HG03066 (cell line): ENCODE measurements around the gene CMKLR1.

Source experiments
- ATAC-seq: cut with Tn5 transposase; IDR thresholded peaks from one replicate; pipeline ENCODE4 v1.9.1; 2021; ENCODE audit warnings: low read depth; ENCODE audit not compliant: unreplicated experiment

Gene CMKLR1

DNA sequence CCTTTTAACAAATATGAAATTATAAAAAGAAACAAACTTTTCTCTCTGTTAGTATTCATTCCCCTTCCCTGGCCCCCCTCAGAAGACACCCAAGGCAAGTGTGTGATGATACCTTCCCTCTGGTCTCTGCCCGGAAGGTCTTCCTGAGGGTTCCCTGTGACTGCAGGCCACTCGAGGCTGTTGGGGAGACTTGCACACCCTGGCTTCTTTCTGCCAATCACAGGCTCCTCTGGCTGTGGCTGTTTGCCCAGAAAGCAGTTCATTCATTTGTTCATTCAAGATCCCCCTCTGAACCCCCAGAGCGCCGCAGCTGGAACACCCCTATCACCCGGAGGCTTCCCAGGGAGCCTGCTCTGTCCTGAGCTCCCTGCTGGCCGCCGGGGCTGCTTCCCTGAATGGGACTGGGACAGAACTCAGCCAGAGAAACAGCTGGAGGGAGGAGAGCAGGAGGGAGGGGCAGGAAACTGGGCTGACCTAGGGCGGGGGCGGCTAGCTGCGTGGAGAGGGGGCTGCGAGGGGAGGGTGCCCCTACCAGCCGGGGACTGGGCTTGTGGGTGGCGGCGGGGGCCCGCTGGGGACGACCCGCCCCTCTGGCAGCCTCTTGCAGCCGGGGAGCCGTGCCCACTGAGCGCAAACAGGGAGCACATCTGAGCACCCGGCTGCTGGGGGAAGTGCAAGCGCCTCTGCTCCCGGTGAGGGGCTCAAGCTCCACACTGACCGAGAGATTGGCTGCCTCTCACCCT is at the start of gene CMKLR1:
Gene CMKLR1, minus strand, starts transcription at position 397 of the 743 bp plus-strand sequence. CDS start 45,720 bp downstream, outside the sequence.
- no peak for ATAC-seq

DNA sequence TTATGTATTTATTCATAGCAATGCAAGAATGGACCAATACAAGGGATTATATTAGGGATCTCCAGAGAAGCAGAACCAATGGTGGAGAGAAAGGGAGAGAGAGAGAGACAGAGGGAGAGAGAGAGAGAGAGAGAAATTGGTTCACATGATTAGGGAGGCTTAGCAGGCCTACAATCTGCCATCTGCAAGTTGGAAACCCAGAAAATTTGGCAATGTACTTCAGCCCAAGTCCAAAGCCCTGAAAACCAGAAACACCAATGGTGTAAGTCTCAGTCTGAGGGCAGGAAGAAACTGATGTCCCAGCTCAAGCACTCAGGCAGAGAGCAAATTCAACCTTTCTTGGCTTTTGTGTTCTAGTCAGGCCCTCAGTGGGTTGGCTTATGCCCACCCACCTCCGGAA is 48.7 kb upstream of the CMKLR1 start:
- ATAC-seq: no peak

DNA sequence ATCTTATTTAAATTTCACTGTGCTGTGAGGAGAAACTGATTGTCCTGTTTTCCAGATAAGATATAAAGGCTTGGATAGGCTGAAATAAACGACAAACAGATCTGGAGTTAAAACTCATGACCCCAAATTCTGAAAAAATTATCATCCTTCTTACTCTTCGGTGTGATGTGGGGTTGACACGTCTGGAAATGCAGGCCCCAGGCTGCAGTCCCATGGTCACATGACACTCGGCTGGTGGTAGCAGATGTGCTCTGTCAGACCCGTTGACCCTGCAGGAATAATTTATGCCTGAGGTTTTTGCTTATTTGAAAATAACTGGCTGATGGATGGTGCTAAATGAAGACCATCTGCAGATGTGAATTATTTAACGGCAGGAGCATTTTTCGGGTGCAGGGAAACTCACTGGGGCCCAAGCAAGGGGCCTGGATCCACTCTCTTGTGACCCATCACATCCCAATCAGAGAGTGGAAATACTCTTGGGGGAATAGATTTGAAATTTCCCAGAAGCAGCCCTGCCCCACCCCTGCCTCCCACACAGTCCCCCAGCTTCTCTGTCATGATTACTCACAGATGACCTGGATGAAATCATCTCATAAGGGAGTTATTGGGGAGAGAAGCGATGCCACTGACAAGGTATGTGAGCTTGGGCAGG is 47.7 kb upstream of the CMKLR1 start:
- ATAC-seq: no peak

DNA sequence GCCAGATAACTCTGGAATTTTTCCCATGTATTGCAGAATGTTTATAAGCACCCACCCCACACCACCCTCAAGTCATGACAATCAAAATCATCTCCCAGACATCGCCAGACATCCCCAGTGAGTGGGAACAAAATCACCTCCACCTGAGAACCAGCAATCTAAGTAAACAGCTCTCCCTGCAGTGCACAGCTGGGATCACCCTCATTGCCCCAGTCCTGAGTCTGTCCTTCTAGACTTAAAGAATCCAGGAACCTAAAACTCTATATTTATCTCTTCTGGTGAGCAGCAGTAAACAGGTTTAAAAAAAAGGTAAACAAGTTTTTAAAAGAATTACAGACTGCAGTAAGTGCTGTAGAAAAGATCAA is 43.3 kb upstream of the CMKLR1 start:
- no peak for ATAC-seq

DNA sequence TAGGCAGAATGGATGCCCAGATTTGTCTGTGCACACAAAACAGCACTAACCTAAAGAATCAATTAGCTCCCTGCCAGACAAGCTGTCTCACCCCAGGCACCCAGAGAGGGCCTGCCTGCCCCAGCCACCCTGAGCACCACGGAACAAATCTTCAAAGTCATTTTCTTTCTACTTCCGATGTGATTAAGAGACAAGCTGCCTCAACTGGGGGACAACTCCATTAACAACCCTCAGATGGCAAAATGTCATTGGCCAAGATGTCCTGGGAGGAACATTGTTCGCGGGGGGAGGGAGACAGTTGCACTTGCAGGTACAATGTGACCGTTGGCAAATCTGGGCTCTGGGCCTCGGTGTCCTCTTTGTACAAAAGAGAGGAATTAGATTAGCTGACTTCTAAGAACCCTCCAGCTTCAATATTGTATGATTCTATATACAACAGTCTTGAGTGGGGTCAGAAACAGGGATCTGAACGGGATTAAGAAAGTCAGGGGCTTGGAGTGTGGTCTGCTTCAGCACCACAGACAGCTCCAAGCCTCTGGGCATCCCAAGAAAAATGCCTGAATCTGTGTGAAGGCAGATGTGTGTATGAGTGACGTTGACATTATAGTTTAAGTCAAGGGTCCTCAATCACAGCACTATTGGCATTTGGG is 42.8 kb upstream of the CMKLR1 start:
- no peak for ATAC-seq

GRCh38 chr12:108380382-108380781 is 41.3 kb upstream of the CMKLR1 start:
- no peak for ATAC-seq

DNA sequence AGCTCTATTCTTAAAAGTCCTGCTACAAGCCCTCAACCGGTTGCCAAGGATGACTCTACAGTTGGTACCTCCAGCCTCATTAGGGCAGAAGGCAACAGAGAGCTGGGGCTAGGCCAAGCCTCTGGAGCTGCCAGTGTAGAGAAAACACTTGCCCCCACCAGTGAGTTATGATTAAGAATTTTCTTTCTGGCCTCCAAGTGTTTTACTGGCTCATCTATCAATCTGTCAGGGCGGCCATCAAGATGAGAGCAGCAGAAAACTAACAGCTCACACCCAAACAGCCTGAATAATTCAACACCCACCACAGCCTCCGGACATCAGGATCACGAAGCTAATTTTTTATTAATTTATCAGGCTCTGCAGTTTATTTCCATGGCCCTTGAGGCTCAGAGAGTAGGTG is 40.7 kb upstream of the CMKLR1 start:
- ATAC-seq: no peak

GRCh38 chr12:108378926-108379325 is 39.8 kb upstream of the CMKLR1 start:
- no peak for ATAC-seq

DNA sequence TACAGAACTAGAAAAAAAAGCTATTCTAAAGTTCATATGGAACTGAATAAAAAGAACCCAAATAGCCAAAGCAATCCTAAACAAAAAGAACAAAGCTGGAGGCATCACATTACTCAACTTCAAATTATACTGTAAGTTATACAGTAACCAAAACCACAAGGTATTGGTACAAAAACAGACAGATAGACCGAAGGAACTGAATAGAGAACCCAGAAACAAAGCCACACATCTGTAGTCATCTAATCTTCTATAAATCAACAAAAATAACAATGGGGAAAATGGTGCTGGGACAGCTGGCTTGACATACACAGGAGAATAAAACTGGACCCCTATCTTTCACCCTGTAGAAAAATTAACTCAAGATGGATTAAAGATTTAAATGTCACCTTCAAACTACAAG is 38.1 kb upstream of the CMKLR1 start:
- ATAC-seq: no peak

- no peak for ATAC-seq
These were observed 37.0 kb upstream of the CMKLR1 start for GRCh38 chr12:108375986-108376663.

DNA sequence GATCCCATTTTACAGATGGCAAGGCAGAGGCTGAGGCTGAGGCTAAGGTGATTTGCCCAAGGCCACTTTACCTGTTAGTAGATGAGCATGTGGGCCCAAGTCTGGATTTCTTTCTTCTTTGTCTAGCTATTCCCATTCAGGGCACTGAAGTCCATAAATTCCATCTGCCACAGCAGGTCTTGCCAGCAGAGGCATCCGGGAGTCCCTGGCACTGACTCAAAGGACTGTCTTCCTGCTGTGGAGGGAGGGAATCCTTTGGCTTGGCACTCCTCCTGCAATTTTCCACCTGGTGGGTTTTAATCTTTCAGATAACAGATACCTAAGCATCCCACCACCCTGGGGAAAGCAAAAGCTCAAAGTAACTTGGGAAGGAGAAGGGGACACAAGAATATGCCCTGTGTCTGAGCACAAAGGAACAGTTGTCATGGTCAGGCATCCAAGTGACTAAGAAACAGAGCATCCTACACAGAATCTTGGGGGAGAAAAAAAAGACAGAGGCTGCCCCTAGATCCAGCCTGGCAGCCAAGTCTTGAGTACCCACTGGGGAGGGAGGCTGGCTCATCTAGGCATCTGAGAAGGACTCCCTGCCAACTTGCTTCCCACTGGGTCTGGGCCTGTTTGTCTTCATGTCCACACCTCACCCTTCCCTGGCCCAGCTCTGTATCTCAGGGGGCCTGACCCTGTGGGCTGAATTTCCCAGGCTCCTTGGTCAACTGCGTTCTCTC is 35.6 kb upstream of the CMKLR1 start:
- ATAC-seq: no peak

DNA sequence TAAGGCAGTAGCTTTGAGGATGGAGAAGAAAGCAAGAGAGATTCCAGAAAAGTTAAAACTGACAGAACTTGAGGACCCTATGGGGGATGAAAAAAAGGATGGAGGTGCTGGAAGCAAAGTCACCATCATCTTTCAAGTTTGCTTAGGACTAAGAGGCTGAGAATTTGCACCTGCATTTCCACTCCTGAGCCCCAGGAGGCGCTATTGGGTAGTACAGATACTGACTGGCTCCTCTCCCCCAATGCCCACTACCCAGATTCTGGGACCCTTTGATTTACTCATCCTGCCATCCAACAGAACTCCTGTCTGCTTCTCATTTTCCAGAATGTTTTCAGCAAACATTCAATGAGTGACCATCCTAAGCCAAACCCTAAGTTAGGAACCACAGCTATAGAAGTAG is 34.0 kb upstream of the CMKLR1 start:
- ATAC-seq: no peak

- ATAC-seq: no peak
These were observed 32.8 kb upstream of the CMKLR1 start for GRCh38 chr12:108371801-108372344.

- no peak for ATAC-seq
These were observed 31.3 kb upstream of the CMKLR1 start for GRCh38 chr12:108370415-108370814.

DNA sequence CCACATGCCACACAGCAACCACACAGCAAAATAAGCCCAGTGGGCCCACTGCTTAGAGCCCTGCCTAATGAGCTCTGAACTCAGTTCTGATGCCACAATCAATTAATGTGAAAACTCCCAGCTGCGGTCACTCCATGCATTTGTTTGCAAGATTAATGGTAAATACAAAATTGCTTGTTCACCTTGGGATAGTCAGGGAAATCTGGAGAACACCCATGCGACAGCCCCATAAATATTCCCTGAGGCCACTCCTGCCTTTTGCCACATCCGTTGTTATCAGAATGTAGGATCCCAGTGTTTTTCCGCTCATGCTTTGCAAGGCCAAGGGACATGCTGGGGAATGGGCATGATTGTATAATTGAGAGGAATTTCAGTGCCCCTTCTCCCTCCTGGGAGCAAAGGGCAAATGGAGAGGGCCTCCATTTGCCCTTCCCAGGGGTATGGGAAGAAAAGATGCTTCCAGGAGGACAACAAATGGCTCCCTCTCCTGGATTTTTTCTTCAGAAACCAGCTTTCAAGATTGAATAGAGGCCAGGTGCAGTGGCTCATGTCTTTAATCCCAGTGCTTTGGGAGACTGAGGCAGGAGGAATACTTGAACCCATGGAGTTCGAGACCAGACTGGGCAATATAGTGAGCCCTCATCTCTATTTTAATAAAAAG is 30.8 kb upstream of the CMKLR1 start:
- no peak for ATAC-seq

- no peak for ATAC-seq
These were observed 29.0 kb upstream of the CMKLR1 start for GRCh38 chr12:108368089-108368488.

GRCh38 chr12:108367436-108367835 is 28.3 kb upstream of the CMKLR1 start:
- ATAC-seq: no peak

DNA sequence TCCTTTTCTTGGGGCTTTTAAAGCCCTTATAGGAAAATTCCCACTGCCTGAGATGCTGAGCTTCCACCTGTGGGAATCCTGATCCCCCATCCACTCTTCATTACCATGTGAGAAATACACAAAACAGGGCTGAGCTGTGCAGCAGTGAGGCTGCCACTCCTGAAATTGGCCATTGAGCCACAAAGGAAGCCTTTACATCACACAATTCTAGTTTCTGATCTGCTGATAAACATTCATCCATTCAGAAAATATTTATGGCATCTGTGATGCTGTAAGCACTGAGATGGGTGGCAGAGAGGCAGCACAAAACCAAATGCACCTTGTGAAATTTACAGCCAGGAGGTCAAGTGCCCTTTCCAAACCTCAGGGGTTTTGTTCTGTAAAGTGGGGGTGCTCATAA is 26.2 kb upstream of the CMKLR1 start:
- no peak for ATAC-seq

GRCh38 chr12:108364879-108365278 is 25.8 kb upstream of the CMKLR1 start:
- ATAC-seq: no peak

DNA sequence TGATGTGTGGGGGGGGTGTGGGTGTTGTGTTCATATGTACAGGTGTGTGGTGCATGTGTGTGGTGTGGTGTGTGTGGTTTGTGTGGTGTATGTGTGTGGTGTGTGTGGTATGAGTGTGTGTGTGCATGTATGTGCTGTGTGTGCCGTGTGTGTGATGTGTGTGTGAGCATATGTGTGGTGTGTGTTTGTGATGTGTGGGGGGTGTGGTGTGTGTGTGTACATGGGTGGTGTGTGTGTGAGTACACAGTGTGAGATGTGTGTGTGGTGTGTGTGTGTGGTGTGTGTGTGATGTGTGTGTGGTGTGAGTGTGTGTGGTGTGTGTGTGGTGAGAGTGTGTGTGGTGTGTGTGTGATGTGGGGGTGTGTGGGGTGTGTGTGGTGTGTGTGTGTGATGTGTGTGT is 24.5 kb upstream of the CMKLR1 start:
- ATAC-seq: no peak
